H1 (cell line): ENCODE results near the gene VPS54. TPM values are rescaled to one million over a fixed set of nuclear protein-coding genes. Genes with fewer than 3 reads are reported as not detected.

Experiments
- CTCF ChIA-PET: fragments of 300-600 bp; sonication (Branson Sonifier 250); formaldehyde crosslinking; loops from one replicate; lab custom pipeline; 2021; ENCODE audit not compliant: partially characterized antibody; lab: Charles Lee
- POLR2A ChIA-PET: fragments of 300-600 bp; sonication (Branson Sonifier 250); formaldehyde crosslinking; loops from one replicate; lab custom pipeline; 2021; ENCODE audit warnings: inconsistent platforms; ENCODE audit not compliant: partially characterized antibody; lab: Charles Lee
- DNase-seq, 2 experiments: peaks; one replicate each; pipeline versions ENCODE4 v3.0.0 to v3.0.0-alpha.2; 2010 to 2022; ENCODE audit warnings: low spot score in 2 of 2, low read depth in 1 of 2, mixed read lengths in 1 of 2
- FAIRE-seq: peaks from 2 replicates; lab custom pipeline; 2011; peaks lifted over from hg19 to GRCh38; lab: Jason Lieb, UNC
- H2AFZ ChIP-seq: 2 replicates; pipeline ENCODE4 v1.8.1; 2012; ENCODE audit warnings: low read length, inconsistent platforms
- H2AK5ac ChIP-seq: 2 replicates; pipeline ENCODE4 v1.6.1; 2013; ENCODE audit warnings: low read depth, low read length
- H2BK120ac ChIP-seq: replicated peaks from 2 replicates; pipeline ENCODE3; 2013; ENCODE audit warnings: low read depth, low read length, inconsistent platforms
- H2BK12ac ChIP-seq: 2 replicates; pipeline ENCODE4 v1.6.1; 2013; ENCODE audit warnings: low read depth, low read length
- H2BK15ac ChIP-seq: 2 replicates; pipeline ENCODE4 v1.6.1; 2013; ENCODE audit warnings: low read length
- H2BK20ac ChIP-seq: 2 replicates; pipeline ENCODE4 v1.6.1; 2013; ENCODE audit warnings: low read length
- H2BK5ac ChIP-seq: 2 replicates; pipeline ENCODE4 v1.6.1; 2013; ENCODE audit warnings: low read depth, low read length
- H3K14ac ChIP-seq: 2 replicates; pipeline ENCODE4 v1.6.1; 2013; ENCODE audit warnings: inconsistent platforms; ENCODE audit not compliant: insufficient read length
- H3K18ac ChIP-seq: 2 replicates; pipeline ENCODE4 v1.6.1; 2013; ENCODE audit warnings: low read length; ENCODE audit errors: extremely low read depth
- H3K23ac ChIP-seq: 2 replicates; pipeline ENCODE4 v1.6.1; 2013; ENCODE audit warnings: inconsistent platforms; ENCODE audit not compliant: insufficient read length
- H3K23me2 ChIP-seq: 2 replicates; pipeline ENCODE4 v1.6.1; 2013; ENCODE audit warnings: low read depth, low read length
- H3K27ac ChIP-seq: 2 replicates; pipeline ENCODE4 v1.6.1; 2011; ENCODE audit warnings: low read depth, low read length, inconsistent platforms
- H3K27me3 ChIP-seq, 4 experiments: replicated peaks in 1 of 4; 1 replicate in 1 of 4; 2 replicates in 3 of 4; pipeline versions ENCODE4 v1.6.1 to v1.8.1; 2011 to 2013; ENCODE audit warnings: low read length in 3 of 4, mild to moderate bottlenecking in 3 of 4, inconsistent platforms in 2 of 4, mixed read lengths in 2 of 4, moderate library complexity in 1 of 4; ENCODE audit not compliant: control insufficient read depth in 3 of 4, insufficient read depth in 3 of 4; ENCODE audit errors: extremely low read depth in 1 of 4
- H3K36me3 ChIP-seq, 4 experiments: 2 replicates each; pipeline versions ENCODE4 v1.6.1 to v1.8.1; 2011 to 2013; ENCODE audit warnings: mild to moderate bottlenecking in 4 of 4, low read length in 3 of 4, moderate library complexity in 2 of 4, control low read depth in 1 of 4, inconsistent platforms in 1 of 4; ENCODE audit not compliant: insufficient read depth in 4 of 4, control insufficient read depth in 2 of 4
- H3K4ac ChIP-seq: replicated peaks from 2 replicates; pipeline ENCODE3; 2013; ENCODE audit warnings: low read length, low read depth, mixed read lengths, inconsistent platforms; ENCODE audit not compliant: insufficient read length
- H3K4me1 ChIP-seq, 4 experiments: replicated peaks in 1 of 4; 1 replicate in 1 of 4; 2 replicates in 3 of 4; pipeline versions ENCODE4 v1.6.1 to v1.8.1; 2011 to 2013; ENCODE audit warnings: low read length in 3 of 4, inconsistent platforms in 2 of 4, mixed read lengths in 1 of 4; ENCODE audit not compliant: insufficient read depth in 4 of 4, control insufficient read depth in 3 of 4
- H3K4me2 ChIP-seq, 2 experiments: 2 replicates each; pipeline versions ENCODE4 v1.6.1 to v1.8.1; 2011 to 2013; ENCODE audit warnings: low read depth in 2 of 2, low read length in 2 of 2, control low read depth in 1 of 2, inconsistent platforms in 1 of 2, mild to moderate bottlenecking in 1 of 2; ENCODE audit not compliant: insufficient read depth in 1 of 2
- H3K4me3 ChIP-seq, 4 experiments: fragments of 200-600, 300-600 bp in 1 of 4; sonication (generic), shearing (Covaris generic), sonication (Bioruptor Twin) in 1 of 4; 2 replicates each; pipeline versions ENCODE4 v1.5.1 to v1.8.1; 2011 to 2016; ENCODE audit warnings: low read length in 4 of 4, low read depth in 3 of 4, control low read depth in 2 of 4, inconsistent platforms in 2 of 4, mild to moderate bottlenecking in 2 of 4, mixed read lengths in 1 of 4, moderate library complexity in 1 of 4; ENCODE audit not compliant: insufficient read depth in 2 of 4; ENCODE audit errors: extremely low read depth in 1 of 4
- H3K56ac ChIP-seq: replicated peaks from 2 replicates; pipeline ENCODE3; 2013; ENCODE audit warnings: low read depth, mild to moderate bottlenecking, mixed read lengths, low read length, inconsistent platforms; ENCODE audit not compliant: insufficient read length
- H3K79me1 ChIP-seq: 2 replicates; pipeline ENCODE4 v1.6.1; 2013; ENCODE audit warnings: low read depth, low read length, control low read depth
- H3K79me2 ChIP-seq, 2 experiments: 2 replicates each; pipeline versions ENCODE4 v1.6.1 to v1.8.1; 2012 to 2013; ENCODE audit warnings: low read length in 2 of 2, mild to moderate bottlenecking in 2 of 2, inconsistent platforms in 1 of 2; ENCODE audit not compliant: insufficient read depth in 2 of 2, control insufficient read depth in 1 of 2
- H3K9ac ChIP-seq, 4 experiments: replicated peaks in 1 of 4; 1 replicate in 1 of 4; 2 replicates in 3 of 4; pipeline versions ENCODE4 v1.6.1 to v1.8.1; 2011 to 2013; ENCODE audit warnings: low read depth in 3 of 4, low read length in 3 of 4, control low read depth in 2 of 4, mild to moderate bottlenecking in 2 of 4, moderate library complexity in 2 of 4, inconsistent platforms in 1 of 4; ENCODE audit errors: extremely low read depth in 1 of 4
- H3K9me3 ChIP-seq, 2 experiments: 2 replicates each; pipeline versions ENCODE4 v1.6.1 to v1.8.1; 2012 to 2013; ENCODE audit warnings: mild to moderate bottlenecking in 2 of 2, moderate library complexity in 2 of 2, control low read depth in 1 of 2, inconsistent platforms in 1 of 2, low read depth in 1 of 2, low read length in 1 of 2, mixed read lengths in 1 of 2; ENCODE audit not compliant: insufficient read depth in 2 of 2
- H4K20me1 ChIP-seq, 2 experiments: replicated peaks in 1 of 2; 2 replicates each; pipeline versions ENCODE3 to v1.8.1; 2011 to 2013; ENCODE audit warnings: inconsistent platforms in 2 of 2, low read length in 2 of 2, mild to moderate bottlenecking in 1 of 2; ENCODE audit not compliant: insufficient read depth in 2 of 2, control insufficient read depth in 1 of 2
- H4K5ac ChIP-seq: 2 replicates; pipeline ENCODE4 v1.6.1; 2013; ENCODE audit warnings: low read length, low read depth, mixed read lengths, inconsistent platforms; ENCODE audit not compliant: insufficient read length
- H4K8ac ChIP-seq: 2 replicates; pipeline ENCODE4 v1.8.0; 2013; ENCODE audit warnings: mild to moderate bottlenecking, moderate library complexity, low read length, inconsistent platforms; ENCODE audit not compliant: insufficient read depth; ENCODE audit errors: extremely low read depth
- H4K91ac ChIP-seq: replicated peaks from 2 replicates; pipeline ENCODE3; 2013; ENCODE audit warnings: low read length, mixed read lengths, inconsistent platforms; ENCODE audit not compliant: insufficient read length
- BACH1 ChIP-seq: IDR thresholded peaks from 2 replicates; pipeline ENCODE4 v1.6.1; 2012; ENCODE audit warnings: low read length, improper control_type of control experiment
- CHD2 ChIP-seq: IDR thresholded peaks from 2 replicates; pipeline ENCODE4 v1.6.1; 2012; ENCODE audit warnings: low read length, improper control_type of control experiment
- EZH2 ChIP-seq: fragments of 200-600 bp; sonication (generic); IDR thresholded peaks from 2 replicates; pipeline ENCODE4 v1.7.1; 2012; ENCODE audit warnings: low read depth, mild to moderate bottlenecking, moderate library complexity, low read length, inconsistent platforms; ENCODE audit not compliant: severe bottlenecking
- GABPA ChIP-seq: IDR thresholded peaks from 2 replicates; pipeline ENCODE4 v1.6.1; 2011; ENCODE audit warnings: mild to moderate bottlenecking, low read length, moderate library complexity, borderline replicate concordance; ENCODE audit not compliant: insufficient read depth
- HDAC2 ChIP-seq, 2 experiments: fragments of 300-600 bp in 1 of 2; sonication (generic) in 1 of 2; IDR thresholded peaks; 2 replicates each; pipeline ENCODE4 v1.6.1; 2011 to 2012; ENCODE audit warnings: low read depth in 2 of 2, low read length in 2 of 2, mild to moderate bottlenecking in 2 of 2, moderate library complexity in 2 of 2, borderline replicate concordance in 1 of 2, inconsistent platforms in 1 of 2
- HDAC6 ChIP-seq: IDR thresholded peaks from one replicate; pipeline ENCODE4 v1.7.1; 2012; ENCODE audit warnings: low read depth, mild to moderate bottlenecking, inconsistent platforms, low read length, moderate library complexity
- JUN ChIP-seq: IDR thresholded peaks from 2 replicates; pipeline ENCODE4 v1.6.1; 2011; ENCODE audit warnings: low read depth, mild to moderate bottlenecking, improper control_type of control experiment, low read length
- KDM5A ChIP-seq: fragments of 200-600 bp; IDR thresholded peaks from 2 replicates; pipeline ENCODE4 v1.7.1; 2012; ENCODE audit warnings: mild to moderate bottlenecking, low read length, inconsistent platforms, mixed read lengths
- POU5F1 ChIP-seq: IDR thresholded peaks from 2 replicates; pipeline ENCODE4 v1.6.1; 2011; ENCODE audit warnings: low read depth, mild to moderate bottlenecking, low read length, moderate library complexity
- SP1 ChIP-seq: IDR thresholded peaks from 2 replicates; pipeline ENCODE4 v1.6.1; 2011; ENCODE audit warnings: low read depth, low read length
- SP4 ChIP-seq: IDR thresholded peaks from 2 replicates; pipeline ENCODE4 v1.6.1; 2012; ENCODE audit warnings: low read length, inconsistent platforms
- SRF ChIP-seq: IDR thresholded peaks from 2 replicates; pipeline ENCODE4 v1.6.1; 2011; ENCODE audit warnings: mild to moderate bottlenecking, low read depth, low read length, moderate library complexity
- WGBS, 2 experiments: shearing (Covaris generic) in 1 of 2; methylation state at CpG; one replicate each; pipeline versions ENCODE4 v1.1.6 to v1.1.7; 2013 to 2015; ENCODE audit warnings: low lambda C conversion rate in 2 of 2, mixed read lengths in 2 of 2, inconsistent platforms in 1 of 2, low coverage in 1 of 2, missing lambda C conversion rate in 1 of 2; ENCODE audit not compliant: insufficient replicate concordance in 2 of 2, insufficient coverage in 1 of 2, insufficient read length in 1 of 2; ENCODE audit errors: extremely low coverage in 1 of 2, missing lambda C conversion rate in 1 of 2; 5-methylcytosine and 5-hydroxymethylcytosine counted together
- polyA plus RNA-seq, 7 experiments: library from polyadenylated mRNA; depleted of rRNA in 3 of 7; stranded (reverse) in 5 of 7; unstranded in 2 of 7; fragments of >200 nt in 5 of 7; fragments of 200-250 nt in 2 of 7; gene quantifications; 1 replicate in 5 of 7; 2 replicates in 1 of 7; 4 replicates in 1 of 7; pipeline versions ENCODE4 v1.2.1 to v1.2.3, GENCODE V29; 2011 to 2013; ENCODE audit warnings: missing spikeins in 2 of 7, mixed read lengths in 2 of 7
- total RNA-seq: library from RNA; stranded (reverse); fragmentation: NEBNext Ultra II Directional; extraction: Animal tissue kit (Norgen Biotek cat#: 25700); gene quantifications from 2 replicates; pipeline ENCODE4 v1.2.1, GENCODE V29; 2021

The VPS54 gene
- total and polyA plus RNA-seq, 2 of the 8 experiments (the other 6 are each of a cell fraction or from before 2014, with no cell fraction given) = 3.6 to 13.2 TPM

DNA sequence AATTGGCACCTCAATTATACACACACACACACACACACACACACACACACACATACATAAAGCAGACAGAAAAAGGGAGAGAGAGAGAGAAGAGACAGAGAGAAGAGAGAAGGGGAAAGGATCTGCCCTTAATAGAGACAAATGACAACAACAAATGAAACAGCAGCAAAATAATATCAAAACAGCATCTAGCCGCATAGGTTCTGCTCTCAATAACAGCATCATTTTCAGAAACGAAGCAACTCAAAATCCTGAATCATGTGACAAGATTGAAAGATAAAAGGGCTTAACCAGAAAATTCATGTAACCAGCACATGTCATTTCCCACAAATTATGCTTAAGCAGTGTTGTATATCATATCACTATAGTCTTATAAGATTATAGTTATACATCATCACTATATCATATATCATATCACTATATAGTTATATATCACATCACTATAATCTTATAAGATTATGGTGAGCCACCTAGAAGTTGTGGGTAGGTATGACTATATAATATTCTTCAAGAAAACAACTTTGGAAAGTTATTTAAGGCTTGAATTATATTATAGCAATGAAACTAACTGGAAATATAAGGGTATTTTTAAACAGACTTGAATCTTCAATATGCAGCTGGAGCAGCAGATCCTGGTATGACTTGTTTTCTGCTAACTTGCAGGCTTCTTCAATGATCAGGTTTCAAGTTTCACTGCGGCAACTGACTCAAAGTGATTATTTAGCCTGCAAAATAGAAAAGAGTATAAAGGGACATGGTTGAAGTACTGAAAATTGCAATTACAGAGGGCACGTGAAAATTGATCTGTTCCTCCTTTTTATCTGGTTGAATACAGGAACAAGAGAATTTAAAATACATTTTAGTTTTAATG, 16.1 kb upstream of the VPS54 start:
- no peak overlapping the region for H2AK5ac ChIP-seq
- H4K8ac ChIP-seq = no peak overlapping the region
- no peak overlapping the region for H3K14ac ChIP-seq
- H3K79me1 ChIP-seq = no peaks in the 10 kb centered on the region
- no peak overlapping the region for H2BK5ac ChIP-seq
- H3K9me3 ChIP-seq = no peaks in the 10 kb centered on the region
- H3K27me3 ChIP-seq = no peaks in the 10 kb centered on the region
- H2BK15ac ChIP-seq = no peak overlapping the region
- H4K20me1 ChIP-seq = no peaks in the 10 kb centered on the region
- no peaks in the 10 kb centered on the region for H3K23me2 ChIP-seq
- no peak overlapping the region for H3K9ac ChIP-seq
- FAIRE-seq (no peak), DNase-seq (no peak)
- H3K18ac ChIP-seq = no peak overlapping the region
- no peaks in the 10 kb centered on the region for H3K36me3 ChIP-seq
- 79% methylated on average over 4 of the region's 4 CpGs; no CpG with 5 or more reads in 1 of the 2 experiments for WGBS, 2 experiments
- no peak overlapping the region for H2AFZ ChIP-seq
- no peak overlapping the region for H2BK12ac ChIP-seq
- CTCF ChIA-PET = interaction anchor here (1.0 kb wide), 1 partner anchor 14 kb away, joined by 3 read pairs; no protein-coding TSS in a partner anchor
- no peak overlapping the region for H2BK20ac ChIP-seq
- no peak overlapping the region for H4K91ac ChIP-seq
- no peak overlapping the region for H4K5ac ChIP-seq
- no peaks in the 10 kb centered on the region for H3K79me2 ChIP-seq
- H2BK120ac ChIP-seq = no peak overlapping the region
- no peak overlapping the region for H3K23ac ChIP-seq
- H3K4ac ChIP-seq = no peak overlapping the region
- no peak for TF ChIP-seq BACH1
- no peak for TF ChIP-seq KDM5A
- no peak for TF ChIP-seq JUN
- no peak for TF ChIP-seq CHD2
- TF ChIP-seq SP4 = no peak
- no peak for TF ChIP-seq HDAC6
- TF ChIP-seq SRF = no peak
- no peak for TF ChIP-seq EZH2
- no peak for TF ChIP-seq HDAC2 (IDR thresholded peaks at IDR 0.05; ENCODE audit: borderline replicate concordance in 1 of 2, low read depth in 2 of 2, low read length in 2 of 2)
- TF ChIP-seq POU5F1 = no peak
- TF ChIP-seq SP1 = no peak
- no peak for TF ChIP-seq GABPA
- no peak overlapping the region for H3K56ac ChIP-seq
- POLR2A ChIA-PET = interaction anchor here (1.2 kb wide), 1 partner anchor 10 kb away, joined by 3 read pairs; no protein-coding TSS in a partner anchor
- H3K4me3 ChIP-seq = no peak overlapping the region
- H3K27ac ChIP-seq = no peak overlapping the region
- H3K4me1 ChIP-seq = peaks cover 0 to 7% (median 1%) of the 10 kb centered on the region in 4 experiments; a peak in 3 of 7 replicates
- H3K4me2 ChIP-seq = no peak overlapping the region
